HK-2 (cell line): ENCODE measurements around the gene SULT1C3.

ENCODE experiments used
- DNase-seq: peaks from one replicate; pipeline ENCODE4 v3.0.0-alpha.2; 2018; ENCODE audit not compliant: unreplicated experiment

The SULT1C3 gene

GRCh38 chr2:108239786-108240185 is at the start of gene SULT1C3:
SULT1C3 (plus strand) TSS chr2:108239968; CDS start chr2:108247195, 7,227 bp downstream.
- no peak for DNase-seq

GRCh38 chr2:108193251-108193650 is 46.5 kb upstream of the SULT1C3 start:
- no peak for DNase-seq

- DNase-seq = no peak
Observed at GRCh38 chr2:108194409-108195132, 45.2 kb upstream of the SULT1C3 start.

- DNase-seq = no peak
Observed at GRCh38 chr2:108195133-108195439, 44.7 kb upstream of the SULT1C3 start.

- DNase-seq = no peak
Observed at GRCh38 chr2:108199726-108200125, 40.0 kb upstream of the SULT1C3 start.

- DNase-seq = no peak
Observed at GRCh38 chr2:108200569-108200968, 39.2 kb upstream of the SULT1C3 start.

GRCh38 chr2:108212671-108213070 is 27.1 kb upstream of the SULT1C3 start:
- DNase-seq = no peak

- peak; percentile 41 for DNase-seq
Observed at GRCh38 chr2:108215794-108216211, 24.0 kb upstream of the SULT1C3 start.

- DNase-seq = no peak
Observed at GRCh38 chr2:108217211-108217610, 22.6 kb upstream of the SULT1C3 start.

- DNase-seq = no peak
Observed at GRCh38 chr2:108219688-108220087, 20.1 kb upstream of the SULT1C3 start.

- DNase-seq = no peak
Observed at GRCh38 chr2:108220191-108220590, 19.6 kb upstream of the SULT1C3 start.

GRCh38 chr2:108220942-108221541 is 18.7 kb upstream of the SULT1C3 start:
- no peak for DNase-seq

- no peak for DNase-seq
Observed at GRCh38 chr2:108222261-108222660, 17.5 kb upstream of the SULT1C3 start.

- DNase-seq = no peak
Observed at GRCh38 chr2:108223573-108223972, 16.2 kb upstream of the SULT1C3 start.

GRCh38 chr2:108224022-108224421 is 15.7 kb upstream of the SULT1C3 start:
- DNase-seq = no peak

GRCh38 chr2:108226564-108226963 is 13.2 kb upstream of the SULT1C3 start:
- no peak for DNase-seq

- DNase-seq = no peak
Observed at GRCh38 chr2:108228006-108228405, 11.8 kb upstream of the SULT1C3 start.

GRCh38 chr2:108228537-108228936 is 11.2 kb upstream of the SULT1C3 start:
- DNase-seq = no peak

GRCh38 chr2:108229875-108230274 is 9.9 kb upstream of the SULT1C3 start:
- no peak for DNase-seq

- DNase-seq = no peak
Observed at GRCh38 chr2:108235577-108235976, 4.2 kb upstream of the SULT1C3 start.

GRCh38 chr2:108236676-108237335 is 3.0 kb upstream of the SULT1C3 start:
- no peak for DNase-seq

GRCh38 chr2:108240966-108241365 is 1.2 kb downstream of the SULT1C3 start:
- DNase-seq = no peak

- DNase-seq = no peak
Observed at GRCh38 chr2:108243566-108243965, 3.8 kb downstream of the SULT1C3 start.
